Measurements from ENCODE around the gene CD53.

Gene CD53

DNA sequence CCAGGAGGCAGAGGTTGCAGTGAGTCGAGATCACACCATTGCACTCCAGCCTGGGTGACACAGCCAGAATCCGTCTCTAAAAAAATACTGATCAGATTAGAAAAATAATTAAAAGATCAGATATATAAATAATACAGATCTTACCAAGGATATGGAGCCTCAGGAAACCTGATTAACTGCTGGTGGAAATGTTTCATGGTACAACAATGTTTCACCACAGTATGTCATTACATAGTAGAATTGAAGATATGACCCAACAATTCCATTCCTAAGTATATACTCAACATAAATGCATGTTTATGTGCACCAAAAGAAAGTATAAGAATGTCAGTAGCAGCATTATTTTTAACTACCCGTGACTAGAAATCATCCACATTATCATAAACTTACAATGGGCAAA is 41.7 kb downstream of the CD53 start:
- TF ChIP-seq ZFP30 (CRISPR knock-in tag; IDR thresholded peaks at IDR 0.05) (no peak), ZC3H10 (CRISPR knock-in tag; IDR thresholded peaks at IDR 0.05) (no peak), BACH2 (CRISPR knock-in tag; IDR thresholded peaks at IDR 0.05; ENCODE audit: borderline replicate concordance) (no peak), TOX (CRISPR knock-in tag; IDR thresholded peaks at IDR 0.05; ENCODE audit: borderline replicate concordance) (no peak), ZNF8 (CRISPR knock-in tag; IDR thresholded peaks at IDR 0.05) (no peak), RARB (CRISPR knock-in tag; IDR thresholded peaks at IDR 0.05) (no peak), OSR1 (CRISPR knock-in tag; IDR thresholded peaks at IDR 0.05) (no peak), PPARA (CRISPR knock-in tag; IDR thresholded peaks at IDR 0.05; ENCODE audit: borderline replicate concordance) (no peak), ZNF565 (CRISPR knock-in tag; conservative IDR thresholded peaks at IDR 0.05; ENCODE audit: low read depth) (no peak), CSDC2 (CRISPR knock-in tag; IDR thresholded peaks at IDR 0.05) (no peak), ARNTL (CRISPR knock-in tag; IDR thresholded peaks at IDR 0.05; ENCODE audit: borderline replicate concordance, low read depth) (no peak), SNAI2 (CRISPR knock-in tag; IDR thresholded peaks at IDR 0.05) (no peak), ISL1 (CRISPR knock-in tag; IDR thresholded peaks at IDR 0.05) (no peak), ESRRG (CRISPR knock-in tag; IDR thresholded peaks at IDR 0.05) (no peak)
- TF ChIP-seq, protein P1, sequence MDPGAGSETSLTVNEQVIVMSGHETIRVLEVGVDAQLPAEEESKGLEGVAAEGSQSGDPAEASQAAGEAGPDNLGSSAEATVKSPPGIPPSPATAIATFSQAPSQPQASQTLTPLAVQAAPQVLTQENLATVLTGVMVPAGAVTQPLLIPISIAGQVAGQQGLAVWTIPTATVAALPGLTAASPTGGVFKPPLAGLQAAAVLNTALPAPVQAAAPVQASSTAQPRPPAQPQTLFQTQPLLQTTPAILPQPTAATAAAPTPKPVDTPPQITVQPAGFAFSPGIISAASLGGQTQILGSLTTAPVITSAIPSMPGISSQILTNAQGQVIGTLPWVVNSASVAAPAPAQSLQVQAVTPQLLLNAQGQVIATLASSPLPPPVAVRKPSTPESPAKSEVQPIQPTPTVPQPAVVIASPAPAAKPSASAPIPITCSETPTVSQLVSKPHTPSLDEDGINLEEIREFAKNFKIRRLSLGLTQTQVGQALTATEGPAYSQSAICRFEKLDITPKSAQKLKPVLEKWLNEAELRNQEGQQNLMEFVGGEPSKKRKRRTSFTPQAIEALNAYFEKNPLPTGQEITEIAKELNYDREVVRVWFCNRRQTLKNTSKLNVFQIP (CRISPR knock-in tag; IDR thresholded peaks at IDR 0.05; ENCODE audit: borderline replicate concordance, low read depth), result no peak
- TF ChIP-seq, protein P2, sequence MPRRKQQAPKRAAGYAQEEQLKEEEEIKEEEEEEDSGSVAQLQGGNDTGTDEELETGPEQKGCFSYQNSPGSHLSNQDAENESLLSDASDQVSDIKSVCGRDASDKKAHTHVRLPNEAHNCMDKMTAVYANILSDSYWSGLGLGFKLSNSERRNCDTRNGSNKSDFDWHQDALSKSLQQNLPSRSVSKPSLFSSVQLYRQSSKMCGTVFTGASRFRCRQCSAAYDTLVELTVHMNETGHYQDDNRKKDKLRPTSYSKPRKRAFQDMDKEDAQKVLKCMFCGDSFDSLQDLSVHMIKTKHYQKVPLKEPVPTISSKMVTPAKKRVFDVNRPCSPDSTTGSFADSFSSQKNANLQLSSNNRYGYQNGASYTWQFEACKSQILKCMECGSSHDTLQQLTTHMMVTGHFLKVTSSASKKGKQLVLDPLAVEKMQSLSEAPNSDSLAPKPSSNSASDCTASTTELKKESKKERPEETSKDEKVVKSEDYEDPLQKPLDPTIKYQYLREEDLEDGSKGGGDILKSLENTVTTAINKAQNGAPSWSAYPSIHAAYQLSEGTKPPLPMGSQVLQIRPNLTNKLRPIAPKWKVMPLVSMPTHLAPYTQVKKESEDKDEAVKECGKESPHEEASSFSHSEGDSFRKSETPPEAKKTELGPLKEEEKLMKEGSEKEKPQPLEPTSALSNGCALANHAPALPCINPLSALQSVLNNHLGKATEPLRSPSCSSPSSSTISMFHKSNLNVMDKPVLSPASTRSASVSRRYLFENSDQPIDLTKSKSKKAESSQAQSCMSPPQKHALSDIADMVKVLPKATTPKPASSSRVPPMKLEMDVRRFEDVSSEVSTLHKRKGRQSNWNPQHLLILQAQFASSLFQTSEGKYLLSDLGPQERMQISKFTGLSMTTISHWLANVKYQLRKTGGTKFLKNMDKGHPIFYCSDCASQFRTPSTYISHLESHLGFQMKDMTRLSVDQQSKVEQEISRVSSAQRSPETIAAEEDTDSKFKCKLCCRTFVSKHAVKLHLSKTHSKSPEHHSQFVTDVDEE (CRISPR knock-in tag; IDR thresholded peaks at IDR 0.05), result no peak
- TF ChIP-seq, protein P3, sequence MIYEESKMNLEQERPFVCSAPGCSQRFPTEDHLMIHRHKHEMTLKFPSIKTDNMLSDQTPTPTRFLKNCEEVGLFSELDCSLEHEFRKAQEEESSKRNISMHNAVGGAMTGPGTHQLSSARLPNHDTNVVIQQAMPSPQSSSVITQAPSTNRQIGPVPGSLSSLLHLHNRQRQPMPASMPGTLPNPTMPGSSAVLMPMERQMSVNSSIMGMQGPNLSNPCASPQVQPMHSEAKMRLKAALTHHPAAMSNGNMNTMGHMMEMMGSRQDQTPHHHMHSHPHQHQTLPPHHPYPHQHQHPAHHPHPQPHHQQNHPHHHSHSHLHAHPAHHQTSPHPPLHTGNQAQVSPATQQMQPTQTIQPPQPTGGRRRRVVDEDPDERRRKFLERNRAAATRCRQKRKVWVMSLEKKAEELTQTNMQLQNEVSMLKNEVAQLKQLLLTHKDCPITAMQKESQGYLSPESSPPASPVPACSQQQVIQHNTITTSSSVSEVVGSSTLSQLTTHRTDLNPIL (CRISPR knock-in tag; IDR thresholded peaks at IDR 0.05; ENCODE audit: low read depth), result no peak
- ATAC-seq, result no peak

DNA sequence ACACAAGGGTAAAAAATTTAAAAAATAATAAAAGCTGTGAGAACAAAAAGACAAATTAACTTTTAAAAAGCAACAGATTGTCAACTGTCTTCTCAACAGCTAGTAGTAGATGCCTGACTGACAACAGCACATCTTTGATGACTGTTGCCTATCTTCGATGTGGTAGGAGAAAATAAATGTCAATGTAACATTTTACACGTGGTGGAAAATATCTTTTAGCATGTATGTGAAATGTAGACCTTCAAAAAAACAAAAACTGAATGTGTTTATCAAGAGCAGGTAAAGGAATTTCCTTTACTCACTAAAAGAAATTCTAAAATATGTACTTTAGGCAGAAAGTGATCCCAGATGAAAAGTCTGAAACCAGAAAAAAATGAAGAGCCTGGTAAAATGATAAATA is 42.9 kb downstream of the CD53 start:
- ATAC-seq, result no peak
- TF ChIP-seq RARB (CRISPR knock-in tag; IDR thresholded peaks at IDR 0.05), result no peak
- TF ChIP-seq, protein P1 (CRISPR knock-in tag; IDR thresholded peaks at IDR 0.05; ENCODE audit: borderline replicate concordance, low read depth), result no peak
- TF ChIP-seq TOX (CRISPR knock-in tag; IDR thresholded peaks at IDR 0.05; ENCODE audit: borderline replicate concordance), result no peak
- TF ChIP-seq BACH2 (CRISPR knock-in tag; IDR thresholded peaks at IDR 0.05; ENCODE audit: borderline replicate concordance), result no peak
- no peak for TF ChIP-seq GLIS3 (CRISPR knock-in tag; IDR thresholded peaks at IDR 0.05)
- TF ChIP-seq, protein P2 (CRISPR knock-in tag; IDR thresholded peaks at IDR 0.05), result no peak
- TF ChIP-seq ZC3H10 (CRISPR knock-in tag; IDR thresholded peaks at IDR 0.05), result no peak
- TF ChIP-seq ZFP3 (CRISPR knock-in tag; IDR thresholded peaks at IDR 0.05), result no peak
- TF ChIP-seq ZNF70 (CRISPR knock-in tag; IDR thresholded peaks at IDR 0.05), result no peak
- TF ChIP-seq TCF4 (CRISPR knock-in tag; IDR thresholded peaks at IDR 0.05; ENCODE audit: borderline replicate concordance), result no peak
- no peak for TF ChIP-seq ESRRG (CRISPR knock-in tag; IDR thresholded peaks at IDR 0.05)
- TF ChIP-seq SNAI2 (CRISPR knock-in tag; IDR thresholded peaks at IDR 0.05), result no peak
- no peak for TF ChIP-seq OSR1 (CRISPR knock-in tag; IDR thresholded peaks at IDR 0.05)
- no peak for TF ChIP-seq ZNF8 (CRISPR knock-in tag; IDR thresholded peaks at IDR 0.05)
- TF ChIP-seq, protein P4, sequence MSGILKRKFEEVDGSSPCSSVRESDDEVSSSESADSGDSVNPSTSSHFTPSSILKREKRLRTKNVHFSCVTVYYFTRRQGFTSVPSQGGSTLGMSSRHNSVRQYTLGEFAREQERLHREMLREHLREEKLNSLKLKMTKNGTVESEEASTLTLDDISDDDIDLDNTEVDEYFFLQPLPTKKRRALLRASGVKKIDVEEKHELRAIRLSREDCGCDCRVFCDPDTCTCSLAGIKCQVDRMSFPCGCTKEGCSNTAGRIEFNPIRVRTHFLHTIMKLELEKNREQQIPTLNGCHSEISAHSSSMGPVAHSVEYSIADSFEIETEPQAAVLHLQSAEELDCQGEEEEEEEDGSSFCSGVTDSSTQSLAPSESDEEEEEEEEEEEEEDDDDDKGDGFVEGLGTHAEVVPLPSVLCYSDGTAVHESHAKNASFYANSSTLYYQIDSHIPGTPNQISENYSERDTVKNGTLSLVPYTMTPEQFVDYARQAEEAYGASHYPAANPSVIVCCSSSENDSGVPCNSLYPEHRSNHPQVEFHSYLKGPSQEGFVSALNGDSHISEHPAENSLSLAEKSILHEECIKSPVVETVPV (CRISPR knock-in tag; IDR thresholded peaks at IDR 0.05), result no peak
- TF ChIP-seq, protein P5, sequence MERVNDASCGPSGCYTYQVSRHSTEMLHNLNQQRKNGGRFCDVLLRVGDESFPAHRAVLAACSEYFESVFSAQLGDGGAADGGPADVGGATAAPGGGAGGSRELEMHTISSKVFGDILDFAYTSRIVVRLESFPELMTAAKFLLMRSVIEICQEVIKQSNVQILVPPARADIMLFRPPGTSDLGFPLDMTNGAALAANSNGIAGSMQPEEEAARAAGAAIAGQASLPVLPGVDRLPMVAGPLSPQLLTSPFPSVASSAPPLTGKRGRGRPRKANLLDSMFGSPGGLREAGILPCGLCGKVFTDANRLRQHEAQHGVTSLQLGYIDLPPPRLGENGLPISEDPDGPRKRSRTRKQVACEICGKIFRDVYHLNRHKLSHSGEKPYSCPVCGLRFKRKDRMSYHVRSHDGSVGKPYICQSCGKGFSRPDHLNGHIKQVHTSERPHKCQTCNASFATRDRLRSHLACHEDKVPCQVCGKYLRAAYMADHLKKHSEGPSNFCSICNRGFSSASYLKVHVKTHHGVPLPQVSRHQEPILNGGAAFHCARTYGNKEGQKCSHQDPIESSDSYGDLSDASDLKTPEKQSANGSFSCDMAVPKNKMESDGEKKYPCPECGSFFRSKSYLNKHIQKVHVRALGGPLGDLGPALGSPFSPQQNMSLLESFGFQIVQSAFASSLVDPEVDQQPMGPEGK (CRISPR knock-in tag; IDR thresholded peaks at IDR 0.05; ENCODE audit: borderline replicate concordance), result no peak
- no peak for TF ChIP-seq ZNF565 (CRISPR knock-in tag; conservative IDR thresholded peaks at IDR 0.05; ENCODE audit: low read depth)
